NCI-H774 (cell line): ENCODE results near the gene GUK1.

Source experiments
- DNase-seq: peaks from one replicate; lab custom pipeline; 2025; lab: John Stamatoyannopoulos, UW

The GUK1 gene

DNA sequence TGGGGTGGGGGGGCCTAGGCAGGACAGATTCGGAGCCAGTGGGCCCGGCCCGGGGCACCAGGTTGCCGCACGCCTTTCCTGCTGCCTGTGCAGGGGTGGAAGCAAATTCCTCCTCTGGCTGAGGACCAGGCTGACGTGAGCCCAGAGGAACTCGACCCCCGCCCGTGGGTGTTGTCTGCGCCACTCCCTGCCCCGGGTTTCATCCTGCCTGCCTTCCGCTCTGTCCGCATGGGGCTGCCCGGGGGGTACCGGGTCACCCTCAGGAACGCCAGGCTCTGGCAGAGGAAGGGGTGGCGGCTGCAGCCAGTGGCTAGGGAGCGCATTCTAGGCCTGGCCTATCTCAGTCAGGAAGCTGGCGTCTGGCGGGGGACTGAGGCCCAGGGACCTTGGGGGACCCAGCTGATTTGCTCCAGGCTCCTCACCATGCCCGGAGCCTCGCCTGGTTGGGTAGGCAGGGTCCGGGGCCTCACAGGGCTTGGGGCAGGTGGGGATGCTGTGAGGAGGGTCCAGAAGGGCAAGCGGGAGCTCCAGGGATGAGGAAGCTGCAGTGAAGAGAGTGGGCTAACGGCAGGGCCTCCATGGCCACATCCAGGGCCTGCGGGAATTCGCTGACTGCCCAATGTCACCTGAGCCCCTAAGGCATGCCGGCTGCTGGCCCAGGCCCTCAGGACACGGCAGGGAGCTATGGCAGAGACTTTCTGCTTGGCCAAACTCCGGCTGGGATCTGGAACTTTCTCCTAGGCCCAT is 23.1 kb downstream of the GUK1 start:
- DNase-seq, result no peak

DNA sequence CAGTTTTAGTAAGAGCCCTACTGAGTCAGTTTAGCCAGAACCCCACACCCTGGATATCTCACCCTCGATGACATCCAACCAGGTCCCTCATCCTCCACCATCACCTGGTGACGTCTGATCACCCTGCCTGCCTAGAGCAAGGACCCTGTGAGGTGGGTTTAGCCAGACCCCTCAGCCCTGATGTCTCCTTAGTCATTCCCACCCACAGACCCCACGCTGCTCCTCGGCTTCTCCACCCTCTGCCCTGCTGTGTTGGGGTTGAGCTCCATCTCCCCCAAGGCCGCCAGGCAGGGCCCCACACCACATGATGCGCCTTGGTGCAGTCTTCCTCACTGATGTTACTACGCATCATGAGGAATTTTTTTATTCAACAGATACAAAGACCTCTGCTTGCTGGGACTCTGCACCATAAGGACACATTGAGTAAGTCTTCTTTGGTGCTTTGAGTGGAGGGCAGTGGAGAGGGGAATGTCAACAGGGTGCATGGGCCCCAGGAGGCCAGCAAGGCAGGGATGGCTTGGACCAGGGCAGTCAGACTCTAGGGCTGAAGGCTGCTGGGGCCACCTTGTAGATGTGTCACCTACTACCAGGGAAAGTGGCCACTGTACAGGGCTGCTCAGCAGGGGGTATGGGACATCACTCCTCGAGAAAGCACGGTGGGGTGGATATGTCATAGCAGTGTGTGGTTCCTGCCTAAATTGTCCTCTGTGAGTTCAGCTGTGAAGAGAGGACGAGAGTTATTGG is 23.9 kb downstream of the GUK1 start:
- no peak for DNase-seq

DNA sequence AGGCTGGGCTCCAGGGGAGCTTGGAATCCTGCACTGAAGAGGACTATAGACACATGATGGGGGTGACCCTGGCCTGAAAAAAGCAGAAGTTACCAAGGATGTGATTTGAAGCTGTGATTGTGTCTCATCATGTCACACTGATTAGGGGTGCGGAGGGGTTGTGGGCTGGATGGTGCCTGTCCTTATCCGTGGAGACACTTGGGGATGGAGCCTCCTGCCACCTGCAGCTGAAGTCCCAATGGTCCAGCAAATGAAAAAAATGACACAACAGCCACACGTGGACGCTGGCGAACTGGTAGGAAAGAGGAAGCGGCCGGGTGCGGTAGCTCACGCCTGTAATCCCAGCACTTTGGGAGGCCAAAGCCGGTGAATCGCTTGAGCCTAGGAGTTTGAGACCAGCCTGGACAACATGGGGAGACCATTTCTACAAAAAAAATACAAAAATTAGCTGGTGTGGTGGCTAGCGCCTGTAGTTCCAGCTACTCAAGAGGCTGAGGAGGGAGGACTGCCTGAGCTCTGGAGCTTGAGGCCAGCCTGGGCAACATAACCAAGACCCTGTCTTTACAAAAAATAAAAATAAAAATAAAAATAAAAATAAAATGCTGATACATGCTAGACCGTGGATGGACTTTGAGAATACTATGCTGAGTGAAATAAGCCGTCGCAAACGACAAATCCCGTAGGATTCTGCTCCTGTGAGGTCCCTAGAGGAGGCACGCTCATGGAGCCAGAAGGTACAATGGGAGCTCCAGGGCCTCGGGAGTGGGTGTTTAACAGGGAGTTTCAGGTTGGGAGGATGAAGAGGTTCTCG is 24.7 kb downstream of the GUK1 start:
- no peak for DNase-seq

DNA sequence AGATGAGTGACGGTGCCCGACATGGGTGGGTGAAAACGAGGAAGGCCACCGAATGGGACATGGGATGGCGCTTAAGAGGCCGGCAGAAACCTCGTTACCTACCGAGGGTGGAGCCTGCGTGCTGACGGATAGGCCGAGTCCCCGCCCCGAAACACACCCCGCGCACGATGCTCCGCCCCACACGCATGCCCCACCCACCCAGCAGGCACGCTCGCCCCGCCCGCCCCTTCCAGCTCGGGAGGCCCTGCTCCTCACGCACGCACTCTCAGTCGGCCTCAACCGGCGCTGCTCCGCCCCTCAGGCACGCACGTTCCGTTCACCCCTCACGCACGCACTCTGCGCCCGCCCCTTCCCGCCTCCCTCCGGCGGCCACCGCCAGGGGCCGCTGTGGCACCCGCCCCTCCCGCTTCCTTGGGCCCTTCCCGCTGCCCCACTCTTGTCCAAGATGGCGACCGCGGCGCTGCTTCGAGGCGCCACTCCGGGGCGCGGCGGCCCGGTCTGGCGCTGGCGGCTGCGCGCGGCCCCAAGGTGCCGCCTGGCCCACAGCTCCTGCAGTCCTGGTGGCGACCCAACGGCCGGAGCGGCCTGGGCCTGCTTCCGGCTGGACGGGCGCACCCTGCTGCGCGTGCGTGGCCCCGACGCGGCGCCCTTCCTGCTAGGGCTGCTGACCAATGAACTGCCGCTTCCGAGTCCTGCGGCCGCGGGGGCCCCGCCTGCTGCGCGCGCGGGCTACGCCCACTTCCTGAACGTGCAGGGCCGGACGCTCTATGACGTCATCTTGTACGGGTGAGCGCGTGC is 25.5 kb downstream of the GUK1 start, which contains the start of gene IBA57:
Gene IBA57 (plus strand): TSS at position 433 of the 798 bp plus-strand sequence. CDS start 13 bp downstream, at position 446.
- DNase-seq, result peak; percentile 99

DNA sequence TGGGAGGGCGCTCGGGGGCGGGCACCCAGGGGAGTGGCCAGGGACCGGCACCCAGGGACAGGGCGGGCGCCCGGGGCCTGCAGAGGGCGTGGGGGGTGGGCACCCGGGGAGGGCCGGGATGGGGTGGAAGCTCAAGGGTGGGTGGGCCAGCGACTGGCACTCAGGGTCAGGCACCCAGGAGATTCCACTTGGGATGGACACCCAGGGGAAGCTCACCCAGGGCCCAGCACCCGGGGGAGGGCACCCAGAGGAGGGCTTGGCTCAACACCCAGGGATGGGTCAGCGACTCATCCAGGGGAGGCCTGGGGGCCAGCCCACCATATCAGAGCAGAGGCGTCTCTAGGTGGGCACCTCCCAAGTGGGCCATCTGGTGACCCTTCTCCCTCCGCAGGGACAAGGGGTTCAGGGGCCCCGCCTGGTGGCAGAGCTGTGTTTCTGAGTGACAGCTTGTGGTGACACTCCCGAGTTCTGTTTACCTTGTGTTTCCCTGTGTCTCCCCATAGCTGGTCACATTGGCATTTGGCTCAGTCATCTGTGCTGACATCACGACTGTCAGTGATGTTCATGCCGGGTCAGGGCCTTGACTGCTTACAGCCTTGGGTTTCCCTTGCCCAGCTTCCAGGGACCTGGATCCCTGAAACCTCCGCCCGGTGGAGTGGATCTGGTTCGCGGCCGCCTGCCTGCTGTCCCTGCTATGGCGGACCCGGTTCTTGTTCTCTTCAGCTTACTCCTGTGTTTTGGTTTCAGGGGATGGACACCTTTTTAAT is 26.3 kb downstream of the GUK1 start:
- DNase-seq, result peak; percentile 32

DNA sequence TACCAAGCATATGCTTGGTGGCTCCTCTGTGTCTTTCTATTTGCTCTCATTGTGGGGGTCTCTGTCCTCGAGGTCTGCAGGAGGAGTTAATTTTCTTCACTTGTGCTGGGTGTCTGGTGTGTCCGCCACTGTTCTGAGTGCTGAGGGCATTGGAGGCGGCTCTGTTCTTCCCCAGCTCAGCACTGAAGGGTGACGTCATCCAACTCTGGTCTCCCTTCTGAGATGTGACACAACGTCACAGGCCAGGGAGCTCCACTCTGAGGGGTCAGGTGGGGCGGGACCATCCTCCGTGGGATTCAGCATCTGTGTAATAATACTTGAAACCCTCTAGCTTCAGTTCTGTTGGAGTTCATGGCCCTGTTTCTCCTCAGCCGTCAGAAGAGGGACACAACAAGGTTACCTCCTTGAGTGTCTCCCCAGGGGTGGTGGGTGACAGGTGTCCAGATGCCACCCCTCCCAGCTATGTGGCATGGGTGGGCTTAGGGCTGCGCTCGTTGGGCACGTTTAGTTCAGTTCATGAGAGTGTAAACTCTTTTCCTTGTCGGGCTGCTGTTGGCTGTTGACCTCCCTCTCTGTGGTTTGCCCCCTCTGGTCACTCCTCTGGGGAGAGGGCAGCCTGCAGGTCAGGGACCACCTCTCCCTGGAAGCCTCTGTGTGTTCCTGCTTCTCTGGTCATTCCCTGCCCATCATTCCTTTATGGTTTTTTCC is 28.6 kb downstream of the GUK1 start:
- no peak for DNase-seq

DNA sequence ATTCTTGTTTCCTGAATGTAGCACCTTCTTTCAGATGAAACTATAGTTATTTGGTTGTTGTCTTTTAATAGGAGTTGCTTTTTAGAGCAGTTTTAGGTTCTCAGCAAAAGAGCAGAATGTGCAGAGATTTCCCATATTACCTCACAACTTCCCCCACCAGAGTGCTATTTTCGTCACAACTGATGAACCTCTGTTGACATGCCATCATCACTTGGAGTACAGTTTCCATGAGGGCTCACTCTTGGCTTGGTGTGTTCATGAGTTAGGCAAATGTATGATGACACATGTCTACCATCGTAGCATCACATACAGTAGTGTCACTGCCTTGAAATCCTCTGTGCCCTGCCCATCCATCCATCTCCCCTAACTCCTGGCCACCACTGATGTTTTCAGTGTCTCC is 29.3 kb downstream of the GUK1 start:
- DNase-seq, result no peak

DNA sequence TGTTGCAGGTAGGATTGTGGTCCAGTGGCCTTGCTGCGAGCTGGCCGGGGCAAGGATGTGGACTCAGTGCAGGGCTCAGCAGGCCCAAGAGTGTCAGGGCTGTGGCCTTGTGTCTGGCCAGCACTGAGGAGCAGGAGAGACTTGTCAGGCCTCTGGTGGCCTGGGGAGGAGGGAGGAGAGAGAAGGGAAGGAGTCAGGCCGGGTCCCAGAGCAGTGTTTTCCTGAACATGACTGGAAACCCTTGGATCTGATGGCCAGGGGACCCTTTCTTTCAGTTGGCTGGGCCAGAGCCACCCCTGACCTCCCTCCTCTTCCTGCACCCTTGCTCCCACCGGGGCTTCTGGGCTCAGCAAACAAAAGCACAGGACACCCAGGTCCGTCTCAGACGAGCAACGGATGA is 30.6 kb downstream of the GUK1 start:
- DNase-seq, result no peak

DNA sequence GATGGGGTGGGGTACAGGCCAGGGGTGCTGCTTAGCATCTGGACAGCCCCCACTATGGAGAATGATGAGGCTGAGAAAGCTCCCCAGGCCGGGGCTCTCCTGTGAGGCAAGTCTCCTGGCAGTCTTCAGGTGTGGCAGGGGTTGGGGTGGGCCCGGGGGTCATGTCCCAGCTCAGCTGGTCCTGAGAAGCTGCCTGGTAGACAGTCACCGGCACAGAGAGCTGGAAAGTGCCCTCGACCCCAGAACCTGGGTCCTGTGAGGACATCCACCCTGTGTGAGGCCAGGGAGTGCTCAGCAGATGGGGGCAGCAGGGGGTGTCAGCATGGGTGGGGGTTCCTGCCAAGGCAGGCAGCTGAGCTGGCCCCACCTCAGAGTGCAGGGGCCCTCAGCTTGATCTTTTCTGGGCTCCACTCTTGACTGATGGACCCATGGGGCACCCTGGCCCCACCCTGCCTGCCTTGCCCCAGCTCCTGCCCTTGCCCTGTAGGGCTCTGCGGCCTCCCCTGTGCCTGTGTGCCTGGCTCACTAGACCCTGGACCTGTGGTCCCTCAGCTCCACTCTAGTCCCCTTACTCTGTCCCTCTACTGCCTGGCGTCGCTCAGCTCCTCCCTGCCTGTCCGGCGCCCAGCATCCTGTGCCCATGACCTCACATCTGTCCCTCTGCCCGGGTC is 31.3 kb downstream of the GUK1 start:
- no peak for DNase-seq

DNA sequence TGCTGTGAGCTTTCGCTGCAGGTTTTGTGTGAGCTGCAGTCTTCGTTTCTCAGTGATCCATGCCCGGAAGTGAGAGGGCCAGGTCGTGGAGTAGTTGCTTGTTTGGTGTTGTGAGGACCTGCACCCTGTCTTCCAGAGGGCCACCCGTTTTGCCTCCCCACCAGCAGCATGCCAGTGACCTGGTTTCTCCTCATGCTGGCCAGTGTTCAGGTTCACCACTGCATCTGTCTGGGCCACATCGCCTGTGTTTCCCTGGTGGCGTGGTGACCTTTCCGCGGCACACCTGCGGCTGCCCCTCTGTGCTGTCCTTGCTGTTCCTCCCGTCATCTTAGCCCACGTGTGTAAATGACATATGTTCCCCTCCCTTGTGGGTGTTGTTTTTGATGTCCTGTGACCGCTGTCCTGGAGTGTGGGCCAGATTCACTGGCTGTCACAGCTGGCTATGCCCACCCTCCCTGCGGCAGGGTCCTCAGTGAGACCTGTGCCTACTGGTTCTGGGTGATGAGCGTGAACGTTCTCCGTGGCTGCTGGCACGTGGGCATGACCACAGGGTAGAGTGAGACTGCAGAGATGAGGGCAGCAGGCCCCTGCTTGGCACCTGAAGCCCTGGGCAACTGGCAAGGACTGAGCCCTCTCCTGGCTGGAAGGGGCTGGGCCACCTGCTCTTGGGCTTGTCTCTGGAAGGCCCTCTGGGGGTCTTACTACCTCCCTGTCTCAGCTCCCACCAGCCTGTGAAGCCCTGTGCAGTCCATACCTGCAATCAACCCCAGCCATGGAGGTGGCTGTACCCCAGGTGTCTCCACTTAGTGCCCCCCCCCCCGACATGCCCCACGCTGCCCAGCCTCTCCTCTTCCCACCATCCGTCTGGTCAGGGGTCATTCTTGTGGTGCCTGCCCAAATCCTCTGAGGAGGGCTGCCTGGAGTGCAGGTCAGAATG is 32.8 kb downstream of the GUK1 start:
- DNase-seq, result no peak

DNA sequence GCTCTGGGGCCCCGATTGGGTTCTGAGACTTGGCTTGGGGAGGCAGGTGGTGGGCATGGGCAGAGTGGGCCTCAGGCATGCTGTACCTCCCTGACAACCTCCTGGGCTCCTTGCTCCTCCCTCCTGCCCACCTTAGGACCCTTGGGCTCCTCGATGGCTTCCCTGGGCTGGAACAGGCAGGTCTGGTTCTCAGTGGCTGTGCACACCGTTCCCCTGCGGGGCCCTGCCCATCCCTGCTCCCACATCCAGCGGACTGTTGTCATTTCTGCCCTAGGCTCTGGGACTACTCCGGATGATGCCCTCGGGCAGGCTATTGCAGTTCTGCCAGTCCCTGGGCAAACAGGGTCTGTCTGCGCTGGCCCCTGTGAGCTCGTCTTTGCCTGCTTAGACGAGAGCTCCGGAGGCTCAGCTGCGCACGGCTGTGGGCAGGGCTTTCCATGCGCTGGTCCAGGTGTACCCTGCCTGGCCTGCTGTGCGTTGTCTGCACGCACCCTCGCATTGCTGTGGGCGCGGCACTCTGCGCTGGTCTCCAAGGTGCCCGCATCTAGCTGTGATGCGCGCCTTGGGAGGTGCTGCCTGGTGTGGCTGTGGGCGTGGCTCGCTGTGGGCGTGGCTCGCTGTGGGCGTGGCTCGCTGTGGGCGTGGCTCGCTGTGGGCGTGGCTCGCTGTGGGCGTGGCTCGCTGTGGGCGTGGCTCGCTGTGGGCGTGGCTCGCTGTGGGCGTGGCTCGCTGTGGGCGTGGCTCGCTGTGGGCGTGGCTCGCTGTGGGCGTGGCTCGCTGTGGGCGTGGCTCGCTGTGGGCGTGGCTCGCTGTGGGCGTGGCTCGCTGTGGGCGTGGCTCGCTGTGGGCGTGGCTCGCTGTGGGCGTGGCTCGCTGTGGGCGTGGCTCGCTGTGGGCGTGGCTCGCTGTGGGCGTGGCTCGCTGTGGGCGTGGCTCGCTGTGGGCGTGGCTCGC is 33.7 kb downstream of the GUK1 start:
- peak; percentile 47 for DNase-seq

DNA sequence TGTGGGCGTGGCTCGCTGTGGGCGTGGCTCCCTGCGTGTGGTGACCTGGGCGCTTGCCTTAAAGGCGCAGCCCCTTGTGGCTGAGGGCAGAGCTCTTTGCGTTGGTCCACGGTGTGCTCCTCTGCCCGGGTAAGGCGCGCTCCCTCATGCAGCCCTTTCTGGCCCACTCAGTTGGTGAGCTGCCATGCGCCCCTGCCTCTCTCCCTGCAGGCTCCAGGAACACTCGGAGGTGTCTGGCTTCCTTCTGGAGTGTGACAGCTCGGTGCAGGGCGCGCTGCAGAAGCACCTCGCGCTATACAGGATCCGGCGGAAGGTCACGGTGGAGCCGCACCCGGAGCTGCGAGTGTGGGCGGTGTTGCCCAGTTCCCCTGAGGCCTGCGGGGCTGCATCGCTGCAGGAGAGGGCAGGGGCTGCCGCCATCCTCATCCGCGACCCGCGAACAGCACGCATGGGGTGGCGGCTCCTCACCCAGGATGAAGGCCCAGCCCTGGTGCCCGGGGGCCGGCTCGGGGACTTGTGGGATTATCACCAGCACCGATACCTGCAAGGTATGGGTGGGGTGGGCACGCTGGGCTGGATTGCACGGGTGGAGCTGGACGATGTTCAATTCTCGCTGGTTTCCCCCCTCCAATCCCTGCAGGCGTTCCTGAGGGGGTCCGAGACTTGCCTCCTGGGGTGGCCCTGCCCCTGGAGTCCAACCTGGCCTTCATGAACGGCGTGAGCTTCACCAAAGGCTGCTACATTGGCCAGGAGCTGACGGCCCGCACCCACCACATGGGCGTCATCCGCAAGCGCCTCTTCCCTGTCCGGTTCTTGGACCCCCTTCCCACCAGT is 34.6 kb downstream of the GUK1 start:
- DNase-seq, result peak; percentile 18

DNA sequence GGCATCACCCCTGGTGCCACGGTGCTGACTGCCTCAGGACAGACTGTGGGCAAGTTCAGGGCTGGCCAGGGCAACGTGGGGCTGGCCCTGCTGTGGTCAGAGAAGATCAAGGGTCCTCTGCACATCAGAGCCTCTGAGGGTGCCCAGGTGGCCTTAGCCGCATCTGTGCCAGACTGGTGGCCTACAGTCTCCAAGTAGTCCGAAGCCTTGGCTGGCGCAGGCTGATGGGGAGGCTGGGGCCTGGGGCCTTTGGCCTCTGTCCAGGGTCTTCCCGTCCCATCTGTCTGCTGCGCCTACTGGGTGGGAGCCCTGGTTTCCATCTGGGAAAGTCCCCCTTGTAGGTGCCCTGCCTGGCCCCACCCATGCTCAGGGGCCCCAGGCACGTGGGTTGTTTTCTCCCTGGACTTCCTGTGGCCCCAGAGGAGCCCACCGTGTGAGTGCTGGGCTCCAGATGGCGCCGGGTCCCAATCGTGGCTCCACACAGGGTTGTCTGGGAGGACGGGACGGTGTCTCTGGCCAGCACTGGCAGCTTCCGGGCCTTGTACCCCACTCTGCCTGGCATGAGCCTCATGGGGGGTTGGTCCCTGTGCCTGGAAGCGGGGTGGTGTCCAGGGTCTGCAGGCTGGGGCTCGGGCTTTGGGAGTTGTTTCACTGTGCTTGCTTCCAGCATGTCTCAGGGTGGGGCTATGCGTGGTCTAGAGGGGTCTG is 35.4 kb downstream of the GUK1 start:
- DNase-seq, result no peak

DNA sequence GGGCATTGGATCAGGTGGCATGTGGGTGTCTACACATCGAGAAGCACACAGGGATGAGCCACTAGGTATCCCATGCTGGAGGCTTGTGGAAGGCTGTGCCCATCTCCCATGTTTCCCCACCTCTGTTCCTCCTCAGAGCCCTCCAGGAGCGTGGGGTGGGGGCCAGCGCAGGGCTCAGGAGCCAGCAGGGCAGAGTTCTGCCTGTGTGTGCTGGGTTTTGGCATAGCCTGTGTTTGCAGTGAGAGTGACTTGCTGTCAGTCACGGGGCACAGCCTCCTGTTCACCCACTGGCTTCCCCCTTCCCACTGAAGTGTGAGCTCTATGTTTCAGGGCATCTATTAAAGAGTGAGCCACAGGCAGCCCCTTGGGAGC is 35.9 kb downstream of the GUK1 start:
- DNase-seq, result no peak

DNA sequence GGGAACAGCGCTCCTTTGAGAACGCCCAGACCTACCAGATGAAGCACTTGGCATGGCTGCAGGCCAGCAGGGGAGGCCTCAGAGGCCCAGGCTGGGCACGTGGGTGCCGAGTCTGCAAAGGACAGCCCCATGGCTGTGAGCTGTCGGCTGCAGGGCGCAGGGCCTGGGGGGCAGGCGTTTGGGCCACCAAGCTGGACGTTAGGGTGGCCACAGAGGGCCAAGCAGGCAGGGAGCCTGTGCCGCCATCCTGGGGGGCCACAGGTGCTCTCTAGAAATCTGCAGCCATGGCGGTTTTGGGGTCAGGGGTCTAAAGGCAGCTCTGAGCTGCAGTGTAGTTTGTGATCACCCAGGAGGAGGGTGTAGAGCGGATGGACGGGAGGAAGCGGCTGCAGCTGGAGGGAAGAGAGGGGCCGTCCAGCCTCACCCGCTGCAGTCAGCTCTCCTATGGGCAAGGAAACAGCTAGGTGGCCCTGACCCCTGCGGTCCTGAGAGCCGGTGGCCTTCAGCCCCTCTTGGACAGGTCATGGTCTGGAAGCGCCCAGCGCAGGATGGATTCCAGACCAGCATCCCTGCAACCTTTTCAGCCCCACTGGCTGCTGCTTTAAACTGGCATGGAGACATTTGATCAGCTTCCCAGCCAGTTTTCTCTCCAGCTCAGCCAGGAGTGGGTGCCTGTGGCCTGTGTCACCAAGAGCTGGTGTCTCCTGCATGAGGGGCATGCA is 36.5 kb downstream of the GUK1 start:
- no peak for DNase-seq

DNA sequence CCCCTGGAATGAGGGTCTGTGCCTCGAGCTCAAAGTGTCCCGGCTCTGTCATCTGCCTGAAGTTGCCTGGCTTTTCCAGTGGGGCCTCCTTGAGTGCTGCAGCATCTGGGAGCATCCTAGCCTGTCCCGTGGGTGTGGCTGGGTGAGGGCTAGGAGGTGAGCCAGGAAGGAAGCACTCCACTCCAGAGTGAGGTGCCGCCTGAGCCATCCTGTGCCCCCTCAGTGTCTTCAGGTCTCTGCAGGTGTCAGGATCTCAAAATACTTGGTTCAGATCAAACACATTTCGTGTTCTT is 37.0 kb downstream of the GUK1 start:
- DNase-seq, result no peak
